OCI-LY1 (cell line): ENCODE measurements around the gene SYCP2L.

Experiments used
- CTCF ChIP-seq: fragments of 200-600 bp; sonication (generic), shearing (Covaris generic); IDR thresholded peaks from 2 replicates; pipeline ENCODE4 v1.5.1; 2017; ENCODE audit warnings: mild to moderate bottlenecking, antibody characterized with exemption, low read length, moderate library complexity, mixed read lengths
- EZH2 ChIP-seq: fragments of 200-600 bp; sonication (generic), shearing (Covaris generic); IDR thresholded peaks from 2 replicates; pipeline ENCODE4 v1.8.0; 2017; ENCODE audit warnings: borderline replicate concordance, mixed run types, mild to moderate bottlenecking, antibody characterized with exemption, low read length, moderate library complexity, mixed read lengths

DNA sequence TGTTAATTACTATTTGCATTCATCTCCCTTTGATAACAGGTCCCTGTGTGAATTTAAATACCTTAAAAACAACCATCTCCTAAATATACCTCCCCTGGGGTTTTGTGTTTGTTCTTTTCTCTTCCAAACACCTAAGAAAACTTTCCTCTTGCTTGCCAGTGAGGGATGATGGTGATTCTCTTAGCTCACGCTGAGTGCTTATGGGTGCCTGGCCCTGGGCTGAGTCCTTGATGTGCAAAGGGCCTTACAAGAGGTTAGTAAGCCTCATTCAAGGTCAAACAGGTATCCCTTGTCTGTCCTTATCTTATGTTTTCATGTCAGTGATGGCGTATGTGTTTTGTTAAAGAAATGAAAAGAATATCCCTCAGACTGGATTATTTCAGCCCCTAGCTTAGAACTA lies 76.3 kb downstream of the SYCP2L start:
- TF ChIP-seq CTCF: no peak
- no peak for TF ChIP-seq EZH2
